ENCODE measurements around the gene LHFPL2.

The LHFPL2 gene

GRCh38 chr5:78666041-78666444 is 17.5 kb upstream of the LHFPL2 start:
- no peak for DNase-seq

DNA sequence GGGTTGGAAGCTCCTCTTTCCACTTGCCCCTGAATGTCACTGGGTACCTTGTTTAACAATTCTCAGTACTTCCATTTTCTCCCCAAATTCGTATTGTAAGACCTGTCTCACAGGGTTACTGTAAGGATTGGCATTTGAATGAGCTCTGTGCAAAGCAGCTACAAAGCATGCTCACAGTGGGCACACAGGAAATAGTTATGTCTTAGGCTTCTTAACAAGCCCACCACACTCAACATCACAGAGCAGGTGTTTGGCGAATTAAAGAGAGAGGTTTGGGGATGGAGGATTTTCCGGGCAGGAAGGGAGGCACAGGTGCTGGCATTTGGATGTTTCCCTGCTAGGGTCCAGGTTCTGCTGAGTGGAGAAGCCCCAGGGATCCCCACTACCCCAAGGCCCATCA is 17.0 kb upstream of the LHFPL2 start:
- DNase-seq, result no peak

GRCh38 chr5:78662323-78662722 is 13.8 kb upstream of the LHFPL2 start:
- no peak for DNase-seq

GRCh38 chr5:78661691-78662090 is 13.1 kb upstream of the LHFPL2 start:
- no peak for DNase-seq

GRCh38 chr5:78661044-78661443 is 12.5 kb upstream of the LHFPL2 start:
- DNase-seq, result no peak

GRCh38 chr5:78660401-78660800 is 11.8 kb upstream of the LHFPL2 start:
- DNase-seq, result no peak

- DNase-seq, result peak; percentile 57
Measured at GRCh38 chr5:78659714-78660113, 11.1 kb upstream of the LHFPL2 start.

DNA sequence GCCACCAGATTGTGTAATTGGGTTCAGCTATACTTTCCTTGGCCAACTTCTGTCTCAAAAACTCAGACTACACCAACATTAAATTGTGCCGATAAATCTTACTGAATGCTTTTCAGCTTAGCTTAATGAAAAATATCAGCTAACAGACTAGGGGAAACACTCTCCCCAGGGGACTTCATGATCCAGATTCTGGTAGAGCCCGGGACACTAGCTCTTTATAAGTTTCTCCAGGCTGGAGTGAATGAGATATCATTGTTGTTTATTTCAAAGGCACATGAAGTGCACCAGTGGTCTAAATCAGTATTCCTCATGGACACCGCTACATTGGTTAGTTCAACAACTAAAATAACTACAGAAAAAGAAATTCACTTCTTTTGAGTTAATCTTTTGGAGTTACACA is 10.5 kb upstream of the LHFPL2 start:
- no peak for DNase-seq

DNA sequence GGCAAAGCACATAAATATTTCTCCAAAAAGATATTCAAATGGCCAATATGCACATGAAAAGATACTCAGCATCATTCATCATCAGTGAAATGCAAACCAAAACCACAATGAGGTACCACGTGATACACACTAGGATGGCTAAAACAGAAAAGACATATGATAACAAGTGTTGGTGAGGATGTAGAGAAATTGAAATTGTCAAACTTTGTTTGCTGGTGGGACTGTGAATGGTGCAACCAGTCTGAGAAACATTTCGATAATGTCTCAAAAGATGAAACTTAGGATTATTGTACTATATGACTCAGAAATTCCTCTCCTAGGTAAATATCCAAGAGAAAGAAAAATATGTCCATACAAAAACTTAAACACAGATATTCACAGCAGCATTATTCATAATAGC is 8.6 kb upstream of the LHFPL2 start:
- DNase-seq, result no peak

DNA sequence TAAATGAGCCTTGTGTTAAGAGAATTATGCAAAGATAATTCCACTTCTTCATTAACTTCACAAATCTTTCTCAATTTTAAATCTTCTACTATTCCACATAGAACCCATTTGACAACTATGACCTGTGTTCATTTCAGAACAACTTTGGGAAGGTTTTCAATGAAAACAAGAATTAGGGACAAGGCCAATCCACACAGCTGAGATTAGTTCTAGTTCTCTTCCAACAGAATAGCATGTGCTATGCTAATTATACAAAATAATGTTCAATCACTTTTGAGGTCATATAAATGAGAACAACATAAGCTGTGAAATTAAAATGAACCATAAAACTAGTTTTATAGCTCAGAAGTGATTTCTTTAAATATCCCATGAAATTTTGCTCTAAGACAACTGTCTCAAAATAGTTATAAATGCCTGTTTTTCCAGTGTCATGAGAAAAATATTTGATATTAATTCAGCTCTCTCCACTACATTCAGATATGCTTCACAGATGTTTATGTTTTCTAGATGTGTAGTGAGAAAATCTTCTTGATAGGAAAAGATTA is 7.2 kb upstream of the LHFPL2 start:
- DNase-seq, result no peak

GRCh38 chr5:78654386-78654785 is 5.8 kb upstream of the LHFPL2 start:
- DNase-seq, result no peak

DNA sequence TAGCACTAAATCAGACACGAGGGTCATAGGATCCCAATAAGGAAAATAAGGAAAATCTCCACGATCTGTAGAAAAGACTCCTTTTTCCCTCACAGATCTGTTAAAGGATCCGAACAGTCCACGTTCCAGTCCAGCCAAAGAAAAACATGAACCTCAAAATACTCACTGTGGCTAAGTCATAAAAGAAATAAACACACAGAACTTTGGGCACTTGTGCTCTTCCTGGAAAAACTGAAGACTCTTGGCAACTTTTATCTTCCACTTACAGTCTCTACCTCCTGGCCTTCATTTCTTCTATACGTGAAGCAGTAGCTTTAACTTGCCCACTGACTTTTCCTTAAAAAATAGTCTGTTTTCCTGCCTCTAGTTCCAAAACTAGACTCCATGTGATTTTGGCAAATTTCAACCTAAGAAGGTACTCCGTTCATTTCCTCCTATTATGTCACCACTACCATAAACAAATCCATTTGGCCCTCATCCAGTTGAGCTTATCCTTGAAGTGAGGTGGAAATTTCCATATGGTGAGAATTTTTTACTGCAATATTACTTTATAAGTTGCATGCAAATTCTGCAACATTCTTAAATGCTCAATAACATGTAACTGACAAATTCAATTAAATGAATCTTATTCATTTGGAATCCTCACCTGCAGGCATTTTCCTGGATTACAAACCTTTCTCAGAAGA is 5.3 kb upstream of the LHFPL2 start:
- no peak for DNase-seq

GRCh38 chr5:78653031-78653430 is 4.5 kb upstream of the LHFPL2 start:
- no peak for DNase-seq

DNA sequence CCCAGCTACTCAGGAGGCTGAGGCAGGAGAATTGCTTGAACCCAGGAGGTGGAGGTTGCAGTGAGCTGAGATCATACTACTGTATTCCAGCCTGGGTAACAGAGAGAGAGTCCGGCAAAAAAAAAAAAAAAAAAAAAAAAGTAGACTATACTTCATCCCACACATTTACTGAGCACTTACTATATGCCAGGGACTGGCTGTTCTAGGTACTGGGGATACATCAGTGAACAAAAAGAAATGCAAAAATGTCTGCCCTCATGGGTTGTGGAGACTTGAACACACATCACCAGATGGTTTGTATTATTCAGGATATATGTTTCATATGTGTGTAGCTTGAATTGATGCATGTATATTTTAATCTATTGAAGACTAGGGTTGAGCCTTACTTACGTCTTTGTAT is 2.9 kb upstream of the LHFPL2 start:
- no peak for DNase-seq

GRCh38 chr5:78650531-78650930 is 2.0 kb upstream of the LHFPL2 start:
- DNase-seq, result no peak

GRCh38 chr5:78649861-78650496 is 1.4 kb upstream of the LHFPL2 start:
- no peak for DNase-seq

GRCh38 chr5:78649211-78649695 is 681 bp upstream of the LHFPL2 start:
- no peak for DNase-seq

DNA sequence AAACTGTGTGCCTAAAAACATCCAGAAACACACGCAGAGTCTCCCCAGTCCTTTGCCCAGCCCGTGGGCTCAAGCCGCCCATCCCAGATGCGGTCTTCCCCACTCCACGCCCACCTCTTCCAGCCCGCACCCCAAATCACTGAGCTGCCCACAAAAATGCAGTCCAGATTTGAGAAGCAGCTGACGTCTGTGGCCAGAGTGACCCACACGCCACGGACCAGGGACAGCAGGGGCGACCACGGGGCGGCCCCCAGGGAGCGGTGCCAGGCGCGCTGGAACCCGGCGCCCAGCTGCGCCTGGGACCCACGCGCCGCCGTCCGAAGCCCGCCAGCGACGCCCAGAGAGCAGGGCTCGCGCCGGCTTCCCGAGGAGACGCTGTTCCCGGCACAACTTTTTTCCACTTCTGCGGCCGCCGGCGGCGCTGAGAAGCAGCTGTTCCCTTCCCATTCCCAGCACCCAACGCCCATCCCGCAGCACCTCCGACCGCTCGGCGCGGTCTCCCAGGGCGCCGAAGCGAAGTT is 674 bp downstream of the LHFPL2 start:
- peak; percentile 20 for DNase-seq

- DNase-seq, result peak; percentile 31
Measured at GRCh38 chr5:78647351-78647818, 1.2 kb downstream of the LHFPL2 start.

DNA sequence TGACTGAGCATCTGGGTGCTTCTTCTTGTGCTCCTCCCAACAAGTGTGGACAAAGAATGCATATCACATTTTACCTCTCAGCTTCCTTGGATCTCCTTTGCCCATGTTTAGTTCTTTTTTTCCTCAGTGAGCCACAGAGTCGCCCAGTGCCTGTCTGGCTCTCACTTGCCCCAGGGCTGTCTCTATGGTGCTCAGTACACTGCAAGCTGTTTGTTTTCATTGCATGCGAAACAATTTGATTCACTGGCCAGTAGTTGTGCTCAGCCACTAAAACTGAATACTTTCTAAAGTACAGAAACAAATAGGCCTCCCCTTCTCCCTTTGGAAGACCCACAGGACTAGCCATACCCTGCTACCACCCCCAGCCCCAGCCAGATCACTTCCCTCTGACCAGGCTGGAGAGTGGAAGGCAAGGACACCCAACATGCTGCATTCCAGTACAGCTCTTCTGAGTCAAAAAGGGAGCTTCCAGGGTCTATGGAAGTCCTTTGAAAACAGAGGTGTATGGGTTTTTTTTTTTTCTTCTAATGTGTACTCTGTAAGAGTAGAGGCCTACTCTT is 3.8 kb downstream of the LHFPL2 start:
- no peak for DNase-seq

GRCh38 chr5:78644129-78644528 is 4.4 kb downstream of the LHFPL2 start:
- no peak for DNase-seq

DNA sequence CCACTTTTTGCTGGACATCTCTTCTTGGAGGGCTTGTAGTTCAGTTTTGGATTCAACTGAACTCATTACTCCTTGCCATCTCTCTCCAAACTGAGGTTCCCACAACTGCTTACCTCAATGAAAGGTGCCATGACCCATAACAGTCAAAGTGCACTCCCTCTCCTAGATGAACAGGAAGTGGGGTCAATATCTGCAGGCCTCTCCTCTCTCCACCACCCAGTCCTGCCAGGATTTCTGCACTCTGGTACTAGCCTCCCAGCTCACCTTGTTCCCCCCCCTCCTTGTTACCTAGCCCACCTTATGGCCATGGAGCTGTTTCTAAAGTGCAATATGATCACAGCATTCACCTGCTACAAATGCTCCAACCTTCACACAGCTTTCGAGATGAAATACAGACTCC is 5.9 kb downstream of the LHFPL2 start:
- DNase-seq, result no peak

DNA sequence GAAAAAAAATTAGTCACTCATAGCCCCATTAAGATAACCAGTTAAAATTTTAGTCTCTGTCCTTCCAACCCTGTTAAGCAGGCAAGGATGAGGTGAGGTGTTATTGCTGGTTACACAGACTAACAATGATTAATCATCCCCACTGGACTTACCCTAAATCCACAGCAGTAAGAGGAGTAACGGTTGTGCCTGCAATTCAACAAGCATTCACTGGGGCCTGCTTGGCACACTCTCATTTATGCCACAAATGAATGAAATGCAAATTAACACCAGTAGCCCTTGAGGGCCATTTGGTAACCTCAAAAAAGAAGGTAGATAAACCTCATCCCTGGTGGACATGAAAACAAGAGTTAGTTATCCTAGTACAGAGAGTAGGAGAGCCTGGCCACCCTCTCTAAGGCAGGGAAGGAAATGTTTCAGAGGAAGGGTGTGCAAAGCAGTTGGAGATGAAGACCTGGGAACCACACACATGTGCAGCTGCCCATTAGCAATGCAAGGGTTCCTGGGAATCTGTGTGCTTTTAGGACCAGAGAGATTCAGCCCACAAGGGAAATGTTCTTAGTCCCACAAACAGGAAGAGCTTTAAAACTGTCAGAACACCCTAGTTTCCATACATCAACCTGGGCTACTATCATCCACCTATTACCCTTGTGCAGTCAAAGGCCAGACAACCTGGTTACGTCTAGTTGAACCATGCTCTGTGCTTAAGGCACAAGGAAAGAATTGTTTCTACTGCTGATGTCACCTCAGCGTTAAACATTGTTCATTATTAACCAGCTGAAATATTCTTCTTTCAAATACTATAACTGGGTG is 7.7 kb downstream of the LHFPL2 start:
- DNase-seq, result no peak

Measured in hematopoietic multipotent progenitor cell treated with erythropoietin and hydrocortisone succinate and interleukin-3 and kit ligand, for 4 days (in vitro differentiated cells).